HG02763 (cell line): ENCODE measurements around the gene VRK2.
"Not testable (repeated sequence)": the region's sequence is repeated elsewhere in the genome, so short reads cannot be mapped to it uniquely, and the experiment has no call there.

Experiments
- ATAC-seq: cut with Tn5 transposase; IDR thresholded peaks from one replicate; pipeline ENCODE4 v1.9.1; 2021; ENCODE audit warnings: mild to moderate bottlenecking, moderate library complexity; ENCODE audit not compliant: unreplicated experiment

The VRK2 gene

GRCh38 chr2:58157754-58158153 is 111.1 kb downstream of the VRK2 start:
- ATAC-seq: no peak

GRCh38 chr2:58158481-58158880 is 111.9 kb downstream of the VRK2 start:
- ATAC-seq: no peak

GRCh38 chr2:58163913-58164312 is 117.3 kb downstream of the VRK2 start:
- ATAC-seq: no peak

- not testable (repeated sequence) for ATAC-seq
Observed at GRCh38 chr2:58168130-58168529, 121.5 kb downstream of the VRK2 start.

GRCh38 chr2:58169845-58170244 is 123.2 kb downstream of the VRK2 start:
- ATAC-seq: not testable (repeated sequence)

- not testable (repeated sequence) for ATAC-seq
Observed at GRCh38 chr2:58170334-58170933, 123.8 kb downstream of the VRK2 start.

GRCh38 chr2:58171831-58172230 is 125.2 kb downstream of the VRK2 start:
- ATAC-seq: not testable (repeated sequence)

GRCh38 chr2:58177187-58177586 is 130.6 kb downstream of the VRK2 start:
- not testable (repeated sequence) for ATAC-seq

- not testable (repeated sequence) for ATAC-seq
Observed at GRCh38 chr2:58180175-58180574, 133.6 kb downstream of the VRK2 start.

- ATAC-seq: no peak
Observed at GRCh38 chr2:58180635-58181034, 134.0 kb downstream of the VRK2 start.

- no peak for ATAC-seq
Observed at GRCh38 chr2:58182527-58182926, 135.9 kb downstream of the VRK2 start.

GRCh38 chr2:58186501-58186900 is 139.9 kb downstream of the VRK2 start:
- no peak for ATAC-seq

GRCh38 chr2:58187022-58187421 is 140.4 kb downstream of the VRK2 start:
- ATAC-seq: not testable (repeated sequence)

- ATAC-seq: no peak
Observed at GRCh38 chr2:58194458-58194857, 147.9 kb downstream of the VRK2 start.

- no peak for ATAC-seq
Observed at GRCh38 chr2:58195662-58196061, 149.1 kb downstream of the VRK2 start.

- ATAC-seq: no peak
Observed at GRCh38 chr2:58197894-58198293, 151.3 kb downstream of the VRK2 start.

GRCh38 chr2:58202404-58202803 is 155.8 kb downstream of the VRK2 start:
- ATAC-seq: no peak

- no peak for ATAC-seq
Observed at GRCh38 chr2:58203018-58203417, 156.4 kb downstream of the VRK2 start.

GRCh38 chr2:58204195-58204959 is 157.8 kb downstream of the VRK2 start:
- no peak for ATAC-seq

GRCh38 chr2:58206785-58207184 is 160.2 kb downstream of the VRK2 start:
- no peak for ATAC-seq

GRCh38 chr2:58207189-58207588 is 160.6 kb downstream of the VRK2 start:
- no peak for ATAC-seq
